Astrocyte of the spinal cord (primary cell): Measurements from ENCODE around the gene DHRS13.

ENCODE experiments used
- DNase-seq: peaks from one replicate; pipeline ENCODE4 v3.0.0; 2011; ENCODE audit warnings: low read depth, low spot score
- H3K4me3 ChIP-seq: 2 replicates; pipeline ENCODE4 v1.5.1; 2011; ENCODE audit warnings: low read depth, mild to moderate bottlenecking, low read length, moderate library complexity
- CTCF ChIP-seq: IDR thresholded peaks from 2 replicates; pipeline ENCODE4 v1.5.1; 2012; ENCODE audit warnings: low read depth, mild to moderate bottlenecking, low read length, inconsistent platforms
- in situ Hi-C: cut with HindIII; loops from 2 replicates; pipeline ENCODE4 v1.10.0; 2017; ENCODE audit warnings: low sequenced_read_pairs

The DHRS13 gene

GRCh38 chr17:28860363-28860808 is 42.5 kb downstream of the DHRS13 start:
- no peak overlapping the region for H3K4me3 ChIP-seq
- in situ Hi-C loops = no loop called here
- no peak for DNase-seq
- TF ChIP-seq CTCF = no peak

DNA sequence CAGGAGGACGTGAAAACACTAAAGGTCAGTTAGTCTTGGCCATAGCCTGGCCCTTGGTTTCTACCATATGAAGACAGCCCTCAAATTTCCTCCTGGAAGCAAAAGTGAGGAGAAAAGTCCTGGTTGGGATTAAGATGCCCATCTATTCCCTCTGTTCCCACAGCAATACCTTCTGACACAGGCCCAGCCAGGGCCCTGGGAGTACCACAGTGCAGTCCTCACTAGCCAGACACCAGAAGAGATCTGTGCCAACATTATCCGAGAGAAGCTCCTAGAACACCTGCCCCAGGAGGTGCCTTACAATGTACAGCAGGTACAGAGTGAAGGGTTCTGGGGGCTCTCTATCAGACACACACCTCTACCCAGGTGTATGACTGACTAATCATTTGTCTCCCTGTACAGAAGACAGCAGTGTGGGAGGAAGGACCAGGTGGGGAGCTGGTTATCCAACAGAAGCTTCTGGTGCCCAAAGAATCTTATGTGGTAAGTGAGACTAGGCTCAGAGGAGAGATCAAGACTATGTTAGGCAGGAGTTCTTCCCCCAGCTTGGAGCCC is 44.0 kb downstream of the DHRS13 start:
- TF ChIP-seq CTCF = no peak
- H3K4me3 ChIP-seq = no peak overlapping the region
- in situ Hi-C loops = no loop called here
- DNase-seq = no peak

DNA sequence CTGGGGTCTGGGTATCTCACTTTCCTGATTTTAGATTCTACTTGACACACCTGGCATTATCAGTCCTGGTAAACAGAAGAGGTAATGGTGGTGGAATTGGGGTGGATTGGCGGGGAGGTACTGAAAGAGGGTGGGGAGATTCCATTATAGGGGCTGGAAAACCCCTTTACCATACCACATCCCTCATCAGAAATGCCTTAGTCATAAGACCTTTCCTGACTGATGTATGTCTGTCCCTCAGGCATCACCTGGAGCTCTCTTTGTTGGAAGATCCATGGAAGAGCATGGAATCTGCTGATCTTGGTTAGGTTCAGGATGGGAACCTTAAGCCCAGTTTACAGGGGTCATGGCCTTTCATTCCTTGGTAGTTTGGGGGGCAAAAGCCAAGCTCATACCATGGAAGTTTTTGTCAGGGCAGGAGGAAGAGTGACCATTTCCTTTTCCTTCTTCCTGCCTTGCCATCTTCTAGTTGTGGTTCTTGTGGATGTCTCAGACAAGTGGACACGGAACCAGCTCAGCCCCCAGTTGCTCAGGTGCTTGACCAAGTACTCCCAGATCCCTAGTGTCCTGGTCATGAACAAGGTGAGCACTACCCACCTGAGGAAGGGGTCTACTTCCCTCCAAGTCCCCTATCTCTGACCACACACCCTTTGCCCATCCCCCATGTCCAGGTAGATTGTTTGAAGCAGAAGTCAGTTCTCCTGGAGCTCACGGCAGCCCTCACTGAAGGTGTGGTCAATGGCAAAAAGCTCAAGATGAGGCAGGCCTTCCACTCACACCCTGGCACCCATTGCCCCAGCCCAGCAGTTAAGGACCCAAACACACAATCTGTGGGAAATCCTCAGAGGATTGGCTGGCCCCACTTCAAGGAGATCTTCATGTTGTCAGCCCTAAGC is 44.7 kb downstream of the DHRS13 start:
- H3K4me3 ChIP-seq = no peak overlapping the region
- no peak for DNase-seq
- TF ChIP-seq CTCF = no peak
- in situ Hi-C loops = no loop called here

DNA sequence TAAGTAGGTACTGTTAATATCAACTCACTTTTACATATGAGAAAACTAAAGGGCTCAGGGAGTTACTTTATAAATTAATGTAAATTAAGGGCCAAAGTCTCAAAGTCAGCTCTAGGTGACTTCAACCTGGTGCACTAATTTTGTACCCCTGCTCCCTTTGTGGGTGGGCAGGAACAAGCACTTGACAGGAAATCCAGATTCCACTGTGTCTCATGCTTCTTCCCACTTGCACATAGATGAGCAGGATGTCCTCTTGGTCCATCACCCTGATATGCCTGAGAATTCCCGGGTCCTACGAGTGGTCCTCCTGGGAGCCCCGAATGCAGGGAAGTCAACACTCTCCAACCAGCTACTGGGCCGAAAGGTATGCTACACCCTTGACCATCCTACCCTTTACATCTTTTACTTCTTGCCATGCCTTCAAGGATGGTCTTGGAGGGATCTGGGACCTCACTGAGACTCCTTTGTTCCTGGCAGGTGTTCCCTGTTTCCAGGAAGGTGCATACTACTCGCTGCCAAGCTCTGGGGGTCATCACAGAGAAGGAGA is 46.8 kb downstream of the DHRS13 start:
- DNase-seq = no peak
- TF ChIP-seq CTCF = no peak
- no peak overlapping the region for H3K4me3 ChIP-seq
- in situ Hi-C loops = no loop called here

DNA sequence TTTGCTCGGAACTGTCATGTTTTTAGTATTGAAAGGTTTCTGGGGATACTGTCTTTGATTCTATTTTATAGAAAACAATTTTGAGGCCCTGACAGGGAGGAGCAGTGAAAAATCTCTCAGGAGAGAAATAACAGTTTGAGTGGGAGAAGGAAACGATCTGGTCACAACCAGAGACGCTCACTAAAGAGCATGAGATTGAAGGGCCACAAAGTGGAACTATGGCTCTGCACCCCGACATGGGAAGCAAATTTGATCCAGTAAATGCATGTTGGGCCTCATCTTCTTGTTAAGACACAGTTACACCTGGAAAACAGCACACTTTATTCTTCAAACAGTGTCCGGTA is 47.6 kb downstream of the DHRS13 start:
- TF ChIP-seq CTCF = no peak
- peak overlapping the region; percentile 96 for H3K4me3 ChIP-seq
- in situ Hi-C loops = no loop called here
- no peak for DNase-seq

DNA sequence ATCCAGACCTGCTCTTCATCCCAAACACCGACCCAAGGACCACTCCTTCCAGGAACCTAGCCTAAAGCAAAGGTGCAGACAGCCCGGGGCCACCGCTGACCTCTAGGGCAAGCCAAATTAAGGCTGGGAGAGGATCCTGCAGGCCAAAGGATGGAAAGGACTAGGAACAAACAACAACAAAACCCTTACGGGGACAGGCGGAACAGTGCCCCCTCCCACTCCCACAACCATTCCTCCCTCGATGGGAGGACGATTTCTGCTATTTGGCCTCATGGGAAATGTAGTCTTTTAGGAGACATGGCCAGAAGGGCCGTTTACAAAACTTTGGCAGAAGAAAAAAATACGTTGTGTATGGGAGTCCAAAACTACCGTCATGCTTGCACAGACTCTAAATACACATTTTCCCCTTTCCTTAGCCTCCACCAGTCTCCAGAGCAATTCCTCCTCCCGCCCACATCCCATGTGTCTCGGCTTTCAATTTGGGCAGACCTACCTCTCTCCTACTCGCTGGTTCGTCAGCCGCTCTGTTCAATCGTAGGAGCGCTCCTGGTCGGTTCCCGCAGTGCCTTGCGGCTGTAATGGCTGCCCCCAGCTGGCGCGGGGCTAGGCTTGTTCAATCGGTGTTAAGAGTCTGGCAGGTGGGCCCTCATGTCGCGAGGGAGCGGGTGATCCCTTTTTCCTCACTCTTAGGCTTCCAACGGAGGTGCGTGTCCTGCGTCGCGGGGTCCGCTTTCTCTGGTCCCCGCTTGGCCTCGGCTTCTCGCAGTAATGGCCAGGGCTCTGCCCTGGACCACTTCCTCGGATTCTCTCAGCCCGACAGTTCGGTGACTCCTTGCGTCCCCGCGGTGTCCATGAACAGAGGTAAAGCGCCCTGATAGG is 48.2 kb downstream of the DHRS13 start, which contains the start of gene ERAL1:
TSS of gene ERAL1 (plus strand) at position 560 of the 879 bp plus-strand sequence. CDS start at position 579, 19 bp downstream.
- peak within 1 kb of the TSS; percentile 96 for H3K4me3 ChIP-seq
- in situ Hi-C loops = no loop called here
- no peak for TF ChIP-seq CTCF

More for the DNA sequence above, 48.2 kb downstream of the DHRS13 start, which contains the start of gene ERAL1:
- DNase-seq = peak; percentile 87
